ENCODE data around the gene UBE2D2.
A peak's percentile ranks its signal among the peaks of the same experiment; 100 is the strongest.
"Not testable (repeated sequence)": the region's sequence is repeated elsewhere in the genome, so short reads cannot be mapped to it uniquely, and the experiment has no call there.

Gene UBE2D2

DNA sequence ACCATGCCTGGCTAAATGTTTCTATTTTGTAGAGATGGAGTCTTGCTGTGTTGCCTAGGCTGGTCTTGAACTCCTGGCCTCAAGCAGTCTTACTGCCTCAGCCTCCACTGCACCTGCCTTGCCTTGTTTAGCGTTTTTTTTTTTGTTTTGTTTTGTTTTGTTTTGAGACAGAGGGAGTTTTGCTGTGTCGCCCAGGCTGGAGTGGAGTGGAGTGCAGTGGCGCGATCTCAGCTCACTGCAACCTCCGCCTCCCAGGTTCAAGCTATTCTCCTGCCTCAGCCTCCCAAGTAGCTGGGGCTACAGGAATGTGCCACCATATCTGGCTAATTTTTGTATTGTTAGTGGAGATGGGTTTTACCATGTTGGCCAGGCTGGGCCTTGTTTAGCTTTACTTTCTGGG lies 27.0 kb downstream of the UBE2D2 start:
- DNase-seq: not testable (repeated sequence)

DNA sequence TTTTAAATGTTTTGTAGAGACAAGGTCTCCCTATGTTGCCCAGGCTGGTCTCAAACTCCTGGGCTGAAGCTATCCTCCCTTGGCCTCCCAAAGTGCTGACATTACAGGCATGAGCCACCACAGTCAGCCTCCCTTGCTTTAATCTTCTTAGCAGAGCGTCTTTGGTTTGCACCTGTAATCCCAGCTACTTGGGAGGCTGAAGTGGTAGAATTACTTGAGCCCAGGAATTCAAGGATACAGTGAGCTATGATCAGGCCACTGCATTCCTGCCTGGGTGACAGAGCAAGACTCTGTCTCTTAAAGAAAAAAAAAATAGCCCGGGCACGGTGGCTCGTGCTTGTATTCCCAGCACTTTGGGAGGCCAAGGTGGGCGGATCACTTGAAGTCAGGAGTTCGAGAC lies 27.8 kb downstream of the UBE2D2 start:
- DNase-seq: no peak

DNA sequence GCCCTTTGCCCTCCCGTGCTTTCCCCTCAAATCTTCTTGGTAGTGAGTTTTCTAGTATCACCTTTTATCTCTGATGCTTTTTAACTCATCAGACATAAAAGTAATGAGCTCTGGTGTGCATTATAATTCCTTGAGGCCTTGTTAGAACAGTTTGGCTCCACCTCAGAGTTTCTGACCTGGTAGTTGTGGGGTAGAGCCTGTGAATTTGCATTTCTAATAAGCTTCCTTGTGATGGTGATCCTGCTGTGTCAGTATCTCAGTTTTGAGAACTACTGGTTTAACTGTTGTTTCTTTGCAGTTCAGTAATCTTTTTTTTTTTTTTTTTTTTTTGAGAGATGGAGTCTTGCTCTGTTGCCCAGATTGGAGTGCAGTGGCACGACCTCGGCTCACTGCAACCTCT lies 31.1 kb downstream of the UBE2D2 start:
- DNase-seq: no peak

DNA sequence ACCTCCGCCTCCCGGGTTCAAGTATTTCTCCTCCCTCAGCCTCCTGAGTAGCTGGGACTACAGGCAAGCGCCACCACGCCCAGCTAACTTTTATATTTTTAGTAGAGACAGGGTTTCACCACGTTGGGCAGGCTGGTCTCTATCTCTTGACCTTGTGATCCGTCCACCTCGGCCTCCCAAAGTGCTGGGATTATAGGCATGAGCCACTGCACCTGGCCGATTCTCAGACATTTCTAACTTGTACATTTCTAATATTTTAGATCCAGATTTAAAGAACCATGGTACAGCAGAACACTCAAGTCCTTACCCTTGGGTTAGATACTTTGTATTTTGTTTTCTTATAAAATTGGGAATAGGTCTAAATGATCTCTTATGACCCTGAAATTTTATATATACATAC lies 31.9 kb downstream of the UBE2D2 start:
- DNase-seq: not testable (repeated sequence)

DNA sequence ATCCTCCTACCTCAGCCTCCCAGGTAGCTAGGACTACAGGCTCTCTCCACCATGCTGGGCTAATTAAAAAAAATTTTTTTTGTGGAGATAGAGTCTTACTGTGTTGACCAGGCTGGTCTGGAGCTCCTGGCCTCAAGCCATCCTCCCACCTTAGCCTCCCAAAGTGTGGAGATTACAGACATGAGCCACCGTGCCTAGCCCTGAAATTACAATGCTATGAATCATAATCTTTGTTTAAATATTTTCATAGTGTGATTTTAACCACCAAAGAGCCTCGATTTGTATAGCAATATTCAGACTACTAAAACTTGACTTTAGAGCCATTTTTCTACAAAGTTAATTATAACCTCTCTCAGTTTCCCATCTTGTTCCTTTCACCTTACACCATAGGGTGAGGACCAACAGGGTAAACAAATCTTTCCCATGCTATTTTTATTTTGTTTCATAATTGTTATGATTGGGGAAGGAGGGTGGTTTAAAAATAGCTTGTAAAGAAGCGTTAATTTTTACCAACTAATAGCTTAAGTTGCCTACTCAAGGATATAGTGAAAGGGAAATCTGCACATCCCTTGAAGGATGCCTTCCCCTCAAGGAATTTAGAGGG lies 32.7 kb downstream of the UBE2D2 start:
- DNase-seq: no peak

DNA sequence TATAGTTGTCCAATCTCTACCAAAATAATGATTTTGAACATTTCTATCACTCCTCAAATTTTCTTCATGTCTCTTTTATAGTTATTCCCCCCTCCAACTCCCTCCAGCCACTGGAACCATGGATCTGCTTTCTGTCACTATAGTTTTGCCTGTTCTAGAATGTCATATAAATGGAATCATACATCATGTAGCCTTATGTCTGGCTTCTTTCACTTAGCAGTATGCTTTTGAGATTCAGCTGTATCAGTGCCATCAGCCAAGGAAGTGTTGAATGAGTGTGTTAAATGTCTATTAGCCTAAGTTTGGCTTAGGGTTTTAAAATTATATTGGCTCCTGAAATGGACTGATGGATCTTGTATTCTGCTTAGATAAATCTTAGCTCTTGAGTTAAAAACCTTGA lies 36.0 kb downstream of the UBE2D2 start:
- no peak for DNase-seq

DNA sequence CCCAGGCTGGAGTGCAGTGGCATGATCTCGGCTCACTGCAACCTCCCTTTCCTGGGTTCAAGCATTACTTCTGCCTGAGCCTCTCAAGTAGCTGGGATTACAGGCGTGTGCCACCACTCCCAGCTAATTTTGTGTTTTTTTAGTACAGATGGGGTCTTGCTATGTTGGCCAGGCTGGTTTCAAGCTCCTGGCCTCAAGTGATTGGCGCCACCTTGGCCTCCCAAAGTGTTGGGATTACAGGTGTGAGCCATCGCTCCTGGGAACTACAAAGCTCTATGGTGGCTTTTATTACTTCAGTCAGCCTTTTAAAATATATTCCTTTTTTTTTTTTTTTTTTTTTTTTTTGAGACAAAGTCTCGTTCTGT lies 37.4 kb downstream of the UBE2D2 start:
- not testable (repeated sequence) for DNase-seq

DNA sequence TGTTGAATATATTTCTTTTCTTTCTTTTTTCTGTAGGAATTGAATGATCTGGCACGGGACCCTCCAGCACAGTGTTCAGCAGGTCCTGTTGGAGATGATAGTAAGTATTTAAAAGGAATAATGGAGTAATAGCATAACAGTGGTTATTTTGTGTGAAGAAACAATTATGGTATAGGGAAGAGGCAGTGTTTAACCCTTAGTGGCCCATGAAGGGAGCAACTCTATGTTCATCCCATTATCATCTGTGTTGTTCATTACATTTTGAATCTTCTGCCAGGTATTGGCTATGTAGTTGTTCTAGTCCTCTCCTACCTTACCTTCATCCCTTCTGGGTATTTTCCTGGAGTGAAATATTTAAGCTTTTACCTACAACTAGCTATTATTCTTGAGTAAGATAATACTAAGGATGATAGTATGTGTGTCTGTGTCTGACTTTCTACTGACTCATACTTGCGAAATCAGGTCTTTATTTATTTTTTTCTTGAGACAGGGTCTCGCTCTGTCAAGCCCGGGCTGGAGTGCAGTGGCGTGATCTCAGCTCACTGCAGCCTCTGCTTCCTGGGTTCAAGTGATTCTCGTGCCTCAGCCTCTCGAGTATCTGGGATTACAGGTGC lies 39.3 kb downstream of the UBE2D2 start:
- DNase-seq: no peak

DNA sequence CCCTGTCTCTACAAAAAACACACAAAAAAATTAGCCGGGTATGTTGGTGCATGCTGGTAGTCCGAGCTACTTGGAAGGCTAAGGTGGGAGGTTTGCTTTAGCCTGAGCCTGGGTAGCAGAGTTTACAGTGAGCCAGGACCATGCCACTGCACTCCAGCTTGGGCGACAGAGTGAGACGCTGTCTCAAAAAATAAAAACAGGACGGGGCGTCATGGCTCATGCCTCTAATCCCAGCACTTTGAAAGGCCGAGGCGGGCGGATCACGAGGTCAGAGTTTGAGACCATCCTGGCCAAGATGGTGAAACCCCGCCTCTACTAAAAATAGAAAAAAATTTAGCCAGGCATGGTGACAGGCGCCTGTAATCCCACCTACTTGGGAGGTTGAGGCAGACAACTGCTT lies 40.3 kb downstream of the UBE2D2 start:
- DNase-seq: no peak

DNA sequence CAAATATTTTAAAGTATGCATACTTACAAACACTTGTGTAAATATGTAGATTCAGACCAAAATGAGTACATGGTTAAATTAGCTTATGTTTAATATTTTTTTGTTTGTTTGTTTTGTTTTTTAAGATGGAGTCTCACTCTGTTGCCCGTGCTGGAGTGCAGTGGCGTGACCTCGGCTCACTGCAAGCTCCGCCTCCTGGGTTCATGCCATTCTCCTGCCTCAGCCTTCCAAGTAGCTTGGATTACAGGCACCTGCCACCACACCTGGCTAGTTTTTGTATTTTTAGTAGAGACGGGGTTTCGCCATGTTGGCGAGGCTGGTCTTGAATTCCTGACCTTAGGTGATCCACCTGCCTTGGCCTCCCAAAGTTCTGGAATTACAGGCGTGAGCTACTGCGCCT lies 40.8 kb downstream of the UBE2D2 start:
- not testable (repeated sequence) for DNase-seq

DNA sequence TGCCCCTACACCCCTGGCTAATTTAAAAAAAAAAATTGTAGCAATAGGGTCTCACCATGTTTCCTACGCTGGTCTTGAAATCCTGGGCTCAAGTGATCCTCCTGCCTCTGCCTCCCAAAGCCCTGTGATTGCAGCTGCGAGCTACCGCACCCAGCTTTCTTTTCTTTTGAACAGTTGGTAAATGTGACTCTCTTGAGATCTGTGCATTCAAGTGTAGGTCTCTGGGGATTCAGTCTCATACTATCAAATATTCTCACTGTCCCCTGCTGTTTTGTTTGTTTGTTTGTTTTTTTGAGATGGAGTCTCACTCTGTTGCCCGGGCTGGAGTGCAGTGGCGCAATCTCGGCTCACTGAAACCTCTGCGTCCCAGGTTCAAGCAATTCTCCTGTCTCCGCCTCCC lies 44.7 kb downstream of the UBE2D2 start:
- DNase-seq: no peak

DNA sequence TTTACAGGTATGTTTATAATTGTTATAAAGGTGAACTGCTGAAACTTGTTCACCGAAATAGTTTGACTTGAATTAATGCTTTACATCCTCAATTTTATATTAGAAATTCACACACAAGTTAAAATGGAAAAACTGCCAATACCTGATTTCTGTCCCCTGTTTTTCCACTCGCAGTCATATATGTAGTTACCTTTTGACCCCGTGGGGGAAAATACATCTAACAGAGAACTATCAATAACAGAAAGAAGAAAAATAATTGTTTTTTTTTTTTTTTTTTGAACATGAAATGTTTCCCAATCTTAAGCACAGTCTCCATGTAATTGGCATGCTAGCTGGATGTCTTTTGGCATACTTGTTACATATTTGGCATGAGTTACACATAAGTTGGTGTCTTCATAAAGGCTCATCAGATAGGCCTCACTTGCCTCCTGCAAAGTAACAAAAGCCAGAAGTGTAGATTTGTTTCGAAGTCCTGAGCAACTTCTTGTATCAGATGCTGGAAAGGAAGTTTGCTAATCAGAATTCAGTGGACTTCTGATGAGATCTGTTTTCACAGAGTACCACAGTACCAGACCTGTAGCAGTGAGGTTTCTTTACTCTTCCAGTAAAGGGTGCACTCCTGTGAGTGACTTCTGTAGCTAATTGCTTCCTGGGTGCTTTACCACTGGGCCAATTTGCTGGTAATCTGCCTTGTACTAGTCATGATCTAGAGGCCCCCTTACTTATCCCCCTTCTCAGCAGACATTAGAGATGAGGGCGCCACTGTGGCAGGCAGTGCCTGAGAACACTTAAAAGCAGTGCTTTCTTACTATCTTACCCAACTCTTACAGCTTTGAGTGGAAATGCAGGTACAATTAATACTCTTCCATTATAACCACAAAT lies 50.8 kb downstream of the UBE2D2 start:
- no peak for DNase-seq

DNA sequence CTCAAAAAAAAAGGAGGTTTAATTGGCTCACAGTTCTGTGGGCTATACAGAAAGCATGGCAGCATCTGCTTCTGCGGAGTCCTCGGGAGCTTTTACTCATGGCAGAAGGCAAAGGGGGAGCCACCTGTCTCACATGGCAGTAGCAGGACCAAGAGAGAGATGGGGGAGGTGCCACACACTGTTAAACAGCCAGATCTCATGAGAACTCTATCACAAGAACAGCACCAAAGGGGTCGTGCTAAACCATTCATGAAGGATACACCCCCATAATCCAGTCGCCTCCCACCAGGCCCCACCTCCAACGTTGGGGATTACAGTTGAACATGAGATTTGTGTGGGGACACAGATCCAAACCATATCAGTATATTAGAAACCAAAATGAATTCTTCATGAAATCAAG lies 58.7 kb downstream of the UBE2D2 start:
- no peak for DNase-seq

DNA sequence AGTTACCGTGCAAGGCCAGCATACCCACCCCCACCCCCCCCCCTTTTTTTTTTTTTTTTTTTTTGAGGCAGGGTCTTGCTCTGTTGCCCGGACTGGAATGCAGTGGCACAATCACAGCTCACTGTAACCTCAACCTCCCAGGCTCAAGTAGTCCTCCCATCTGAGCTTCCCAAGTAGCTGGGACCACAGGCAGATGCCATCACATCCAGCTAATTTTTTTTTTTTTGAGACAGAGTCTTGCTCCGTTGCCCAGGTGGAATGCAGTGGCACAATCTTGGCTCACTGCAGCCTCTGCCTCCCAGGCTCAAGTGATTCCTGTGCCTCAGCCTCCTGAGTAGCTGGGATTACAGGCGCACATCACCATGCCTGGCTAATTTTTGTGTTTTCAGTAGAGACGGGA lies 64.3 kb downstream of the UBE2D2 start:
- not testable (repeated sequence) for DNase-seq

DNA sequence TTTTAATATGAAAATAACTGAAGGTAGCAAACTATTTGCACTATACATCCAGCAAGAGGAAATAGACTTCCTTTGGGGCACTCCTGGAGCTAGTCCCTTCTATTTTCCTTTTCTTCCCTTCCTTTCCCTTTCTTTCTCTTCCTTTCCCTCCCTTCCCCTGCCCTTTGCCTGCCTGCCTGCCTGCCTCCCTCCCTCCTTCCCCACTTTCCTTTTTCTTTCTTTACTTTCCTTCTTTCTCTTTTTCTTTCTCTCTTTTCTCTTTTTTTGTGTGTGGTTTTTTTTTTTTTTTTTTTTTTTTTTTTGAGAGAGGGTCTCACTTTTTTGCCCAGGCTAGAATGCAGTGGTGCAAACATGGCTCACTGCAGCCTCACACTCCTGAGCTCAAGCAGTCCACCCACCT lies 69.7 kb downstream of the UBE2D2 start:
- DNase-seq: no peak

DNA sequence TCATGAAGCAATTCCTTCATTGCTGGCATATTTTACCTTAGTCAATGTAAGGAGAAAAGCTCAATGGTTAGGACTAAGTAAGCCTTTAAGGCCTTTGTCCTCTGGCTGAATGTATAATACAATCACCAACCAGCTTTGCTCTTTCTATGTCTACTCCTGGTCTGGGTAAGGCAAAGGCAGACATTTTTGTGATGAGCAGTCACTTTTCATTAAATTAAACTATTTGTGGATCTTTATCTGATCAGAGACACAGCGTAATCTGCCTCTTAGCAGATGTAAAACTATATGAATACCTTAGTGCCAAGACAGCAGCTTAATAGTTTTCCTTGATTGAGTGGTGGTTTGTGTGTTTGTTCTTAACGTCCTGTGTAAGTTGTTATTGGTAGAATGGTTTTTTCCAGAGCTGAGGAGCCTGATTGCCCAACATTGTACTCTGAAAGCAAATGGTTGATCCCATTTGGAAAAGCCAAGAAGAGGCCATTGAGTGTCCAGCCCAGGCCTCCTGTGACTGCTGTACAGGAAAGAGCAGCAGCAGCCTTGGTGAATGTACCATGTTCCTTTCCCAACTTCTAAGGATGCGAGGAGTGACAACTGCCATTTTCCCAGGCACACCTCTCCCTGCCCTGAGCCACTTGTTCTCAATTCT lies 70.5 kb downstream of the UBE2D2 start:
- DNase-seq: no peak

DNA sequence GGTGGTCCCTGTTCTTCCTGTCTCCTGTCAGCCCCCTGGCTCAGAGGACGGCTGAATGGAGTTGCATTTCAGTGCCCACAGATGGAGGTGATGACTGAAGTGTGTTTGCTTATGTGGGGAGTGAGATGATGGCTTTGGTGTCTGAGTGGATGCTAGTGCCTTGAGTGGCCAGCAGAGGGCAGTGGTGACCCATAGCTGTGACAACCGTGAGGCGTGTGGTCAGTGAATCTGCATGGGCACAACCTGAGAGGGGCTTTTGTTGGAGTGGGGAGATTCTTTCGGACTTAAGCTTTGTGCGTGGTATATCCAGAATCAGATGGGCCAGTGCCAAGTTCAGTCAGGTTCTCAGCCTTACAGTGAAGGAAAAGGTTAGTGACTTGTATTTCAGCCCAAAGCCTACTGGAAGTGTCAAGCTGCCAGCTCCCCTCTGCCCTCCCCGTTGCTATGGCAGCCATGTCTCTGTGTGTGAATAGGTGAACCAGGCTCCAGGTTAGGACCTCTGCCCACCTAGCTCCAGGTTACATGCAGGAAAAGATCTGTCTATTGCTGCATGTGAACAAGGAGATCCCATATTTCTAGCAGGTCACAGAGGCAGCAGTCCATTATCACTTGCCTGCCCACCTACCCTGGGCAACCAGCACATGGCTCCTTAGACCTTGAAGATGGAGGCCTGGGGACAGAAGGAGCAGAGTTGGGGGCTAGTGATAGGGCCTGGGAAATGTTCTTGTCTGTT lies 72.3 kb downstream of the UBE2D2 start:
- peak; percentile 67 for DNase-seq

DNA sequence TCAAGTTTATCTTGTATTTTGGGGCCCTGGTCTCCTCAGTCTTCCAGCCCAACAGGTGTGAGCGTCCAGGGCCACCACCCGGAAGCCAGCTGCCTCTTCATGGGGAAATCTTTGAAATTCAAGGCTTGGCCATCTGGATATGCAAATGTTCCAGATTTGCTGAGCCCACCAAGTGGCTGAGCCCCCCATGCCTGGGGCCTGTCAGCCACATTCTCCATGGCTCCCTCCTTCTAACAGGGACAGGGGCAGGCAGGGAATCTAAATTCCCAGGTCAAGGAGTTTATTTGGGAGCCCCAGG lies 72.8 kb downstream of the UBE2D2 start:
- DNase-seq: no peak

DNA sequence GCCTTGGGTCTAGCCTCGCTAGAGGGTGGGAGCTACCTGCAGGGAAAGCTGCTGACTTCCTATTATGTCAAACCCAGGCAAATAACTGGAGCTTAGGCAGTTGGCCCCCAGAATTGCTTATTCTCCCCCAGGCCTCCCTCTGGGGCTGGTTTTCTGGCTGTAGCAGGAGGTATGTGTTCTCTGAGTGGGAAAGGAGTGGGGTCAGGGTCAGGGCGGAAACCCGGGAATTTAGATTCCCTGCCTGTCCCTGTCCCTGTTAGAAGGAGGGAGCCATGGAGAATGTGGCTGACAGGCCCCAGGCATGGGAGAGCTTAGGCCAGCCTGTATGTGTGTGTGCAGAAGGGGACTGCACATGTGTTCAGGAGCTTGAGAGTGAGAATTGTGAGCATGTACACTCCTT lies 73.4 kb downstream of the UBE2D2 start:
- no peak for DNase-seq

DNA sequence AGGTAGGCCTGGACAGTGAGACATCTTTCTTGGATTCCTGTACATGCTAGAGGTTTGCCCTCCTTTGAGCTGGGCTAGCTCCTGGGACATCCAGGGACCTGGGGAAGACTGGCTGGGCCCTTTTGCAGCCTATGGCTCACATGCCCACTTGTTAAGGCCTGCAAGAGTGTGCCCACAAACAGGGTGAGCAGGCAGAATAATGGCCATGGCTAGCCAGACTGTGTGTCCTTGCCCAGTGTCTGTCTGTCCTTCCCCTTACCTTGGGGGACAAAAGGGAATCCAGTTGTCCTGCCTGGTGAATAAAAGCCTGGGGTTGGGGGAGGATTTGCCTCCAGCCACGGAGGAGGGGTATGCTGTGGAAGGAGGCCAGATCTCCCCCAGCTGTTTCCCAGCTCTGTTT lies 74.1 kb downstream of the UBE2D2 start:
- DNase-seq: no peak

DNA sequence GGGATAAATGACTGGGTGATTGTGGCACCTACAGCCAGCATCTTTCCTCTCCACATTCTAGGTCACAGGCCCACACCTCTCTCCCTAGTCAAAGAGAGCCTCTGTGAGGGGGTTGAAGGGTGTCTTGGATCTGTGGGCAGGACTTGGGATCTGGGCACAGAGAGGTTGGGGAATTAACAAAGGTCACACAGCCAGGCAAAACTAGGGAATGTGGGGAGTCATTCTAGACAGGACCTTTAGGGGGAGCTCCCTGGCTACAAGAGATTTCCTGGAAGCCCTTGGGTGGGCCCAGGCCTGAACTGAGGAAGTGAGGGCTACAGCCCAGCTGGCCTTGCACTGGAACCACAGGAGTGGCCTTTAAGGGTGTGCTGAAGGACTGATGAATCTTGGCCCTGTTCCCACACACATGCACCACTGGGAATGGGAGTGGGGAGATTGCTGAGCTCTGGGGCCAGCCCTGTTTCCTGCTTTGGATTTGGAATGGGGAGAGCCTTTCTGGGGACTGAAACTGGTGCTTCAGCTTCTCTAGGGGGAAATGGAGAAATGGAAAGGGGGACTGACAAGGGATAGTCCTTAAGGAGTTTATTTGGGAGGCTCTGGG lies 74.6 kb downstream of the UBE2D2 start:
- DNase-seq: peak; percentile 34

DNA sequence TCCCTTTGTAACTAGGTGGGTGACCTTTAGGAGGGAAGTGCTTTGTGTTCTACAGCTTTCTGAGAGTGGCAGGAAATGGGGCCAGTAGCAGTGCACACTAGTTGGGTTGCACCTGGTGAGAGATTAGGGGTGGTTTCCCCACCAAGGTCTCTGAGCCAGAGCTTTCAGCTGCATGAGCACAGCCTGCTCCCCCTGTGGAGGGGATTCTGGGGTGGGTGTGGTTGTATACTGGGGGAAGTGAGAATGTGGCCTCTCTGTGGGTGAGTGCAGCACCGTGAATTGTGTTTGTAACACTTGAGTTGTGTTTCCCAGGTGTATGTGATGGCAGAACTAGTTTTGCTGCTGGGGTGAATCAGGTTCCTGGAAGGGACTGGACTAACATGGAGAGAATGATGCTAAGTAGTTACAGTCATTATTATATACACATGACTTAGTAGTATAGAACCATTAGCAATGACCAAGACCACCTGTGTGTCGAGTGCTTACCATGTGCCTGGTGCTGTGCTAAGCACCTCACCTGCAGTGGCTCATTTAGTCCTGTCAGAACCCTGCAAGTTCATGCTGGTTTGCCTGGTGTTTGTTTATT lies 75.2 kb downstream of the UBE2D2 start:
- DNase-seq: peak; percentile 83

Data from CD4-positive, alpha-beta T cell treated with Interleukin-4 for 4 hours (primary cell).